ENCODE data around the gene COX4I2. TPM values are rescaled to one million over a fixed set of nuclear protein-coding genes. Genes with fewer than 3 reads are reported as not detected.

The COX4I2 gene
- total and polyA plus RNA-seq, 4 donors = 0.35 to 0.81 (median 0.59) TPM; not detected in 1

GRCh38 chr20:31615416-31615815 lies 22.3 kb upstream of the COX4I2 start:
- TF ChIP-seq RAD21 (IDR thresholded peaks at IDR 0.05) (no peak), ZBTB33 (IDR thresholded peaks at IDR 0.05) (no peak), YY1 (IDR thresholded peaks at IDR 0.05) (no peak), JUND (IDR thresholded peaks at IDR 0.05) (no peak), FOXA2 (IDR thresholded peaks at IDR 0.05) (no peak), HNF4G (IDR thresholded peaks at IDR 0.05) (no peak)
- no peaks in the 10 kb centered on the region for H3K9me3 ChIP-seq (ENCODE audit: control insufficient read depth in 4 of 4, low read length in 3 of 4)
- H3K27ac ChIP-seq (ENCODE audit: low read depth in 1 of 2, low read length in 2 of 2) = no peak overlapping the region
- DNase-seq (ENCODE audit: low spot score) = no peak
- no peak overlapping the region for H3K4me3 ChIP-seq (ENCODE audit: low read depth in 1 of 3, low read length in 3 of 3)
- WGBS = 88% methylated on average over 8 of the region's 8 CpGs
- peaks cover 6 to 27% (median 15%) of the 10 kb centered on the region in 4 donors for H3K4me1 ChIP-seq (ENCODE audit: control insufficient read depth in 4 of 4, insufficient read depth in 4 of 4, low read length in 3 of 4)
- H3K36me3 ChIP-seq (ENCODE audit: control insufficient read depth in 4 of 4, insufficient read depth in 3 of 4, low read depth in 1 of 4, low read length in 3 of 4) = no peaks in the 10 kb centered on the region
- no peak overlapping the region for H3K9ac ChIP-seq (ENCODE audit: low read depth in 1 of 2, low read length in 2 of 2)
- H3K27me3 ChIP-seq (ENCODE audit: control insufficient read depth in 4 of 4, insufficient read depth in 4 of 4, low read length in 3 of 4) = no peaks in the 10 kb centered on the region

GRCh38 chr20:31617432-31618104 lies 20.1 kb upstream of the COX4I2 start:
- H3K4me1 ChIP-seq (ENCODE audit: control insufficient read depth in 4 of 4, insufficient read depth in 4 of 4, low read length in 3 of 4) = peaks cover 0 to 6% (median 1%) of the 10 kb centered on the region in 4 donors

More at GRCh38 chr20:31617432-31618104, 20.1 kb upstream of the COX4I2 start:
- Histone ChIP-seq H3K9me3 (ENCODE audit: control insufficient read depth in 4 of 4, low read length in 3 of 4) (no peaks in the 10 kb centered on the region), H3K27me3 (ENCODE audit: control insufficient read depth in 4 of 4, insufficient read depth in 4 of 4, low read length in 3 of 4) (no peaks in the 10 kb centered on the region), H3K27ac (ENCODE audit: low read depth in 1 of 2, low read length in 2 of 2) (no peak overlapping the region), H3K4me3 (ENCODE audit: low read depth in 1 of 3, low read length in 3 of 3) (no peak overlapping the region), H3K36me3 (ENCODE audit: control insufficient read depth in 4 of 4, insufficient read depth in 3 of 4, low read depth in 1 of 4, low read length in 3 of 4) (no peaks in the 10 kb centered on the region), H3K9ac (ENCODE audit: low read depth in 1 of 2, low read length in 2 of 2) (no peak overlapping the region)
- no peak for TF ChIP-seq JUND (IDR thresholded peaks at IDR 0.05)
- no peak for TF ChIP-seq RXRA (IDR thresholded peaks at IDR 0.05)
- no peak for TF ChIP-seq EGR1 (IDR thresholded peaks at IDR 0.05; ENCODE audit: low read depth in 2 of 2)
- TF ChIP-seq, protein P1, sequence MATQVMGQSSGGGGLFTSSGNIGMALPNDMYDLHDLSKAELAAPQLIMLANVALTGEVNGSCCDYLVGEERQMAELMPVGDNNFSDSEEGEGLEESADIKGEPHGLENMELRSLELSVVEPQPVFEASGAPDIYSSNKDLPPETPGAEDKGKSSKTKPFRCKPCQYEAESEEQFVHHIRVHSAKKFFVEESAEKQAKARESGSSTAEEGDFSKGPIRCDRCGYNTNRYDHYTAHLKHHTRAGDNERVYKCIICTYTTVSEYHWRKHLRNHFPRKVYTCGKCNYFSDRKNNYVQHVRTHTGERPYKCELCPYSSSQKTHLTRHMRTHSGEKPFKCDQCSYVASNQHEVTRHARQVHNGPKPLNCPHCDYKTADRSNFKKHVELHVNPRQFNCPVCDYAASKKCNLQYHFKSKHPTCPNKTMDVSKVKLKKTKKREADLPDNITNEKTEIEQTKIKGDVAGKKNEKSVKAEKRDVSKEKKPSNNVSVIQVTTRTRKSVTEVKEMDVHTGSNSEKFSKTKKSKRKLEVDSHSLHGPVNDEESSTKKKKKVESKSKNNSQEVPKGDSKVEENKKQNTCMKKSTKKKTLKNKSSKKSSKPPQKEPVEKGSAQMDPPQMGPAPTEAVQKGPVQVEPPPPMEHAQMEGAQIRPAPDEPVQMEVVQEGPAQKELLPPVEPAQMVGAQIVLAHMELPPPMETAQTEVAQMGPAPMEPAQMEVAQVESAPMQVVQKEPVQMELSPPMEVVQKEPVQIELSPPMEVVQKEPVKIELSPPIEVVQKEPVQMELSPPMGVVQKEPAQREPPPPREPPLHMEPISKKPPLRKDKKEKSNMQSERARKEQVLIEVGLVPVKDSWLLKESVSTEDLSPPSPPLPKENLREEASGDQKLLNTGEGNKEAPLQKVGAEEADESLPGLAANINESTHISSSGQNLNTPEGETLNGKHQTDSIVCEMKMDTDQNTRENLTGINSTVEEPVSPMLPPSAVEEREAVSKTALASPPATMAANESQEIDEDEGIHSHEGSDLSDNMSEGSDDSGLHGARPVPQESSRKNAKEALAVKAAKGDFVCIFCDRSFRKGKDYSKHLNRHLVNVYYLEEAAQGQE (IDR thresholded peaks at IDR 0.05) = no peak
- TF ChIP-seq ZBTB33 (IDR thresholded peaks at IDR 0.05) = no peak
- no peak for TF ChIP-seq HNF4G (IDR thresholded peaks at IDR 0.05)
- no peak for TF ChIP-seq CTCF (IDR thresholded peaks at IDR 0.05; ENCODE audit: low read depth, low read length, missing input control)
- TF ChIP-seq FOXA2 (IDR thresholded peaks at IDR 0.05) = no peak
- no peak for TF ChIP-seq YY1 (IDR thresholded peaks at IDR 0.05)
- TF ChIP-seq, protein P2, sequence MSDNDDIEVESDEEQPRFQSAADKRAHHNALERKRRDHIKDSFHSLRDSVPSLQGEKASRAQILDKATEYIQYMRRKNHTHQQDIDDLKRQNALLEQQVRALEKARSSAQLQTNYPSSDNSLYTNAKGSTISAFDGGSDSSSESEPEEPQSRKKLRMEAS (IDR thresholded peaks at IDR 0.05) = no peak
- no peak for TF ChIP-seq TAF1 (conservative IDR thresholded peaks at IDR 0.05)
- no peak for TF ChIP-seq GABPA (IDR thresholded peaks at IDR 0.05 in 1 of 2, conservative IDR thresholded peaks at IDR 0.05 in 1 of 2)
- no peak for TF ChIP-seq FOXA1 (IDR thresholded peaks at IDR 0.05)
- DNase-seq (ENCODE audit: low spot score) = no peak
- WGBS = 82% methylated on average over 6 of the region's 6 CpGs

All from liver (tissue), 9 donors.